SK-N-SH treated with all-trans-retinoic acid at 6 μM for 48 hours (cell line): ENCODE data around the gene IRX2.

Experiments used
- ATAC-seq: fragments of 200-7000 bp; cut with Tn5 transposase; 3 replicates; pipeline ENCODE4 v1.9.1; 2020; ENCODE audit warnings: mild to moderate bottlenecking, moderate library complexity
- ARNTL ChIP-seq: fragments of 450-650 bp; formaldehyde crosslinking; IDR thresholded peaks from 2 replicates; pipeline ENCODE4 v1.5.0; 2020; ENCODE audit warnings: low read depth, mild to moderate bottlenecking, moderate library complexity, borderline replicate concordance
- BACH2 ChIP-seq: fragments of 250-450 bp; sonication (Bioruptor Pico); IDR thresholded peaks from 2 replicates; pipeline ENCODE4 v1.9.0; 2021; ENCODE audit warnings: mild to moderate bottlenecking, borderline replicate concordance
- CSDC2 ChIP-seq: fragments of 250-450 bp; sonication (Bioruptor Pico); IDR thresholded peaks from 2 replicates; pipeline ENCODE4 v1.5.0; 2020; ENCODE audit warnings: mild to moderate bottlenecking, moderate library complexity
- ESRRG ChIP-seq: fragments of 250-450 bp; sonication (Bioruptor Pico); IDR thresholded peaks from 2 replicates; pipeline ENCODE4 v1.6.1; 2021; ENCODE audit warnings: mild to moderate bottlenecking
- GLIS3 ChIP-seq: fragments of 250-450 bp; sonication (Bioruptor Pico); IDR thresholded peaks from 2 replicates; pipeline ENCODE4 v1.5.0; 2020; ENCODE audit warnings: mild to moderate bottlenecking, moderate library complexity
- ISL1 ChIP-seq: fragments of 250-450 bp; sonication (Bioruptor Pico); IDR thresholded peaks from 2 replicates; pipeline ENCODE4 v2.1.2; 2022; ENCODE audit warnings: mild to moderate bottlenecking, moderate library complexity
- OSR1 ChIP-seq: fragments of 250-450 bp; sonication (Bioruptor Pico); IDR thresholded peaks from 2 replicates; pipeline ENCODE4 v1.8.0; 2022; ENCODE audit warnings: moderate library complexity, mild to moderate bottlenecking, inconsistent platforms
- PPARA ChIP-seq: fragments of 250-450 bp; sonication (Bioruptor Pico); IDR thresholded peaks from 2 replicates; pipeline ENCODE4 v1.5.0; 2020; ENCODE audit warnings: mild to moderate bottlenecking, borderline replicate concordance
- RARB ChIP-seq: fragments of 250-450 bp; sonication (Bioruptor Pico); IDR thresholded peaks from 2 replicates; pipeline ENCODE4 v1.8.0; 2021; ENCODE audit warnings: mild to moderate bottlenecking, moderate library complexity
- SNAI2 ChIP-seq: fragments of 250-450 bp; sonication (Bioruptor Pico); IDR thresholded peaks from 2 replicates; pipeline ENCODE4 v1.5.0; 2020; ENCODE audit warnings: mild to moderate bottlenecking, moderate library complexity
- TCF4 ChIP-seq: fragments of 250-450 bp; sonication (Bioruptor Pico); IDR thresholded peaks from 2 replicates; pipeline ENCODE4 v1.8.0; 2021; ENCODE audit warnings: mild to moderate bottlenecking, moderate library complexity, borderline replicate concordance
- TOX ChIP-seq: fragments of 250-450 bp; sonication (Bioruptor Pico); IDR thresholded peaks from 2 replicates; pipeline ENCODE4 v1.8.0; 2021; ENCODE audit warnings: mild to moderate bottlenecking, moderate library complexity, borderline replicate concordance
- ZC3H10 ChIP-seq: fragments of 250-450 bp; sonication (Bioruptor Pico); IDR thresholded peaks from 2 replicates; pipeline ENCODE4 v1.5.1; 2021; ENCODE audit warnings: mild to moderate bottlenecking, moderate library complexity
- ZFP3 ChIP-seq: fragments of 250-450 bp; sonication (Bioruptor Pico); IDR thresholded peaks from 2 replicates; pipeline ENCODE4 v1.5.0; 2020; ENCODE audit warnings: mild to moderate bottlenecking, moderate library complexity
- ZFP30 ChIP-seq: fragments of 450-650 bp; formaldehyde crosslinking; IDR thresholded peaks from 2 replicates; pipeline ENCODE4 v1.5.0; 2022; ENCODE audit warnings: mild to moderate bottlenecking, moderate library complexity
- ZNF565 ChIP-seq: fragments of 450-650 bp; formaldehyde crosslinking; conservative IDR thresholded peaks from 2 replicates; pipeline ENCODE4 v1.5.0; 2020; ENCODE audit warnings: low read depth, mild to moderate bottlenecking, moderate library complexity
- ZNF70 ChIP-seq: fragments of 450-650 bp; formaldehyde crosslinking; IDR thresholded peaks from 2 replicates; pipeline ENCODE4 v1.5.0; 2020; ENCODE audit warnings: mild to moderate bottlenecking, moderate library complexity
- TF ChIP-seq, protein P1 (sequence below): fragments of 250-450 bp; sonication (Bioruptor Pico); IDR thresholded peaks from 2 replicates; pipeline ENCODE4 v1.5.0; 2020; ENCODE audit warnings: mild to moderate bottlenecking, moderate library complexity
- TF ChIP-seq, protein P2 (sequence below): fragments of 250-450 bp; sonication (Bioruptor Pico); IDR thresholded peaks from 2 replicates; pipeline ENCODE4 v1.5.1; 2021; ENCODE audit warnings: mild to moderate bottlenecking, moderate library complexity
- TF ChIP-seq, protein P3 (sequence below): fragments of 250-450 bp; sonication (Bioruptor Pico); IDR thresholded peaks from 2 replicates; pipeline ENCODE4 v1.5.1; 2020; ENCODE audit warnings: low read depth, mild to moderate bottlenecking, moderate library complexity
- TF ChIP-seq, protein P4 (sequence below): fragments of 250-450 bp; sonication (Bioruptor Pico); IDR thresholded peaks from 2 replicates; pipeline ENCODE4 v1.8.0; 2021; ENCODE audit warnings: low read depth, mild to moderate bottlenecking, moderate library complexity, borderline replicate concordance
- TF ChIP-seq, protein P5 (sequence below): fragments of 250-450 bp; sonication (Bioruptor Pico); IDR thresholded peaks from 2 replicates; pipeline ENCODE4 v1.8.0; 2020; ENCODE audit warnings: mild to moderate bottlenecking, moderate library complexity, borderline replicate concordance

IRX2 gene

DNA sequence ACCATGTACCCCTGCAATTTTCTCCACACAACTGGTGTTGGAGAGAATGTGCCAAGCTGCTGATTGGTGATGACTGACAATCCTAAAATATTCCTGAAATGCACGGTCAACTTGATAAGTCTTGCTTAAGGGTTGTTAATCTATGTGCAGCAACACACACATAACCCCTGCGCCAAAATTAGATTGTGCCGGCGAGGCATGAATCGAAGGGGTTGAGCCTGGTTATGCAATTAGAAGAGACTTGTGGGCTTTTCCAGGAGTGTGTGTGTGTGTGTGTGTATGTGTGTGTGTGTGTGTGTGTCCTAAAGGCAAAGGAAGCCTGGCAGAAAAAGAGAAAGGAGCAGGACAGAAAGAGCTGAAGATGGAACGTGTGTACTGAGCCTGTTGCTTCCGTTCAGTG is 22.3 kb downstream of the IRX2 start:
- TF ChIP-seq GLIS3 (CRISPR knock-in tag) (no peak), SNAI2 (CRISPR knock-in tag) (no peak), ISL1 (CRISPR knock-in tag) (no peak), ESRRG (no peak), OSR1 (CRISPR knock-in tag) (no peak), ZC3H10 (CRISPR knock-in tag) (no peak), BACH2 (CRISPR knock-in tag) (no peak), TCF4 (CRISPR knock-in tag) (no peak), ZFP3 (CRISPR knock-in tag) (no peak), ZFP30 (CRISPR knock-in tag) (no peak), ARNTL (CRISPR knock-in tag) (no peak), PPARA (no peak), CSDC2 (no peak)
- TF ChIP-seq, protein P1, sequence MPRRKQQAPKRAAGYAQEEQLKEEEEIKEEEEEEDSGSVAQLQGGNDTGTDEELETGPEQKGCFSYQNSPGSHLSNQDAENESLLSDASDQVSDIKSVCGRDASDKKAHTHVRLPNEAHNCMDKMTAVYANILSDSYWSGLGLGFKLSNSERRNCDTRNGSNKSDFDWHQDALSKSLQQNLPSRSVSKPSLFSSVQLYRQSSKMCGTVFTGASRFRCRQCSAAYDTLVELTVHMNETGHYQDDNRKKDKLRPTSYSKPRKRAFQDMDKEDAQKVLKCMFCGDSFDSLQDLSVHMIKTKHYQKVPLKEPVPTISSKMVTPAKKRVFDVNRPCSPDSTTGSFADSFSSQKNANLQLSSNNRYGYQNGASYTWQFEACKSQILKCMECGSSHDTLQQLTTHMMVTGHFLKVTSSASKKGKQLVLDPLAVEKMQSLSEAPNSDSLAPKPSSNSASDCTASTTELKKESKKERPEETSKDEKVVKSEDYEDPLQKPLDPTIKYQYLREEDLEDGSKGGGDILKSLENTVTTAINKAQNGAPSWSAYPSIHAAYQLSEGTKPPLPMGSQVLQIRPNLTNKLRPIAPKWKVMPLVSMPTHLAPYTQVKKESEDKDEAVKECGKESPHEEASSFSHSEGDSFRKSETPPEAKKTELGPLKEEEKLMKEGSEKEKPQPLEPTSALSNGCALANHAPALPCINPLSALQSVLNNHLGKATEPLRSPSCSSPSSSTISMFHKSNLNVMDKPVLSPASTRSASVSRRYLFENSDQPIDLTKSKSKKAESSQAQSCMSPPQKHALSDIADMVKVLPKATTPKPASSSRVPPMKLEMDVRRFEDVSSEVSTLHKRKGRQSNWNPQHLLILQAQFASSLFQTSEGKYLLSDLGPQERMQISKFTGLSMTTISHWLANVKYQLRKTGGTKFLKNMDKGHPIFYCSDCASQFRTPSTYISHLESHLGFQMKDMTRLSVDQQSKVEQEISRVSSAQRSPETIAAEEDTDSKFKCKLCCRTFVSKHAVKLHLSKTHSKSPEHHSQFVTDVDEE (CRISPR knock-in tag), result no peak
- TF ChIP-seq, protein P2, sequence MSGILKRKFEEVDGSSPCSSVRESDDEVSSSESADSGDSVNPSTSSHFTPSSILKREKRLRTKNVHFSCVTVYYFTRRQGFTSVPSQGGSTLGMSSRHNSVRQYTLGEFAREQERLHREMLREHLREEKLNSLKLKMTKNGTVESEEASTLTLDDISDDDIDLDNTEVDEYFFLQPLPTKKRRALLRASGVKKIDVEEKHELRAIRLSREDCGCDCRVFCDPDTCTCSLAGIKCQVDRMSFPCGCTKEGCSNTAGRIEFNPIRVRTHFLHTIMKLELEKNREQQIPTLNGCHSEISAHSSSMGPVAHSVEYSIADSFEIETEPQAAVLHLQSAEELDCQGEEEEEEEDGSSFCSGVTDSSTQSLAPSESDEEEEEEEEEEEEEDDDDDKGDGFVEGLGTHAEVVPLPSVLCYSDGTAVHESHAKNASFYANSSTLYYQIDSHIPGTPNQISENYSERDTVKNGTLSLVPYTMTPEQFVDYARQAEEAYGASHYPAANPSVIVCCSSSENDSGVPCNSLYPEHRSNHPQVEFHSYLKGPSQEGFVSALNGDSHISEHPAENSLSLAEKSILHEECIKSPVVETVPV (CRISPR knock-in tag), result no peak
- TF ChIP-seq, protein P3, sequence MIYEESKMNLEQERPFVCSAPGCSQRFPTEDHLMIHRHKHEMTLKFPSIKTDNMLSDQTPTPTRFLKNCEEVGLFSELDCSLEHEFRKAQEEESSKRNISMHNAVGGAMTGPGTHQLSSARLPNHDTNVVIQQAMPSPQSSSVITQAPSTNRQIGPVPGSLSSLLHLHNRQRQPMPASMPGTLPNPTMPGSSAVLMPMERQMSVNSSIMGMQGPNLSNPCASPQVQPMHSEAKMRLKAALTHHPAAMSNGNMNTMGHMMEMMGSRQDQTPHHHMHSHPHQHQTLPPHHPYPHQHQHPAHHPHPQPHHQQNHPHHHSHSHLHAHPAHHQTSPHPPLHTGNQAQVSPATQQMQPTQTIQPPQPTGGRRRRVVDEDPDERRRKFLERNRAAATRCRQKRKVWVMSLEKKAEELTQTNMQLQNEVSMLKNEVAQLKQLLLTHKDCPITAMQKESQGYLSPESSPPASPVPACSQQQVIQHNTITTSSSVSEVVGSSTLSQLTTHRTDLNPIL (CRISPR knock-in tag), result no peak
- TF ChIP-seq, protein P4, sequence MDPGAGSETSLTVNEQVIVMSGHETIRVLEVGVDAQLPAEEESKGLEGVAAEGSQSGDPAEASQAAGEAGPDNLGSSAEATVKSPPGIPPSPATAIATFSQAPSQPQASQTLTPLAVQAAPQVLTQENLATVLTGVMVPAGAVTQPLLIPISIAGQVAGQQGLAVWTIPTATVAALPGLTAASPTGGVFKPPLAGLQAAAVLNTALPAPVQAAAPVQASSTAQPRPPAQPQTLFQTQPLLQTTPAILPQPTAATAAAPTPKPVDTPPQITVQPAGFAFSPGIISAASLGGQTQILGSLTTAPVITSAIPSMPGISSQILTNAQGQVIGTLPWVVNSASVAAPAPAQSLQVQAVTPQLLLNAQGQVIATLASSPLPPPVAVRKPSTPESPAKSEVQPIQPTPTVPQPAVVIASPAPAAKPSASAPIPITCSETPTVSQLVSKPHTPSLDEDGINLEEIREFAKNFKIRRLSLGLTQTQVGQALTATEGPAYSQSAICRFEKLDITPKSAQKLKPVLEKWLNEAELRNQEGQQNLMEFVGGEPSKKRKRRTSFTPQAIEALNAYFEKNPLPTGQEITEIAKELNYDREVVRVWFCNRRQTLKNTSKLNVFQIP (CRISPR knock-in tag), result no peak
- no peak for ATAC-seq

DNA sequence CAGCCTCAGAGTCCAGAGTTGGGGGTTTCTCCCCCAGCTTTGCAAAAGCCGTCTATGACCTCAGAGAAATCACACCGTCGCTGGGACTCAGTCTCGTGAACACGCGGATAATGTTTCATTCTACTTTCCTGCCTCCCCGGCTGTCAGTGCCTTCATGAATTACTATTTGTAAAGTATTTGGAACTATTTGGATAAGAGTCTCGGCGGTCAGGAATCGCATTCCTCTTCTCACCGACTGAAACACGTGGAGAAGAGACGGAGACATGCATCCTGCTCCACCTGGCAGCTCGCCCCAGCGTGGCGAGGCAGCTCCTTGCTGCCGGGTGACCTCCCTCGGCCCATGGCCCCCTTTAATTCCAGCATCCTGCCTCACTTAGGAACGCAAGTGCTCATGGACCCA is 23.9 kb downstream of the IRX2 start:
- TF ChIP-seq CSDC2 (no peak), TOX (no peak), ESRRG (no peak), SNAI2 (CRISPR knock-in tag) (no peak), BACH2 (CRISPR knock-in tag) (no peak), ZNF565 (no peak), ISL1 (CRISPR knock-in tag) (no peak), OSR1 (CRISPR knock-in tag) (no peak), ZNF70 (CRISPR knock-in tag) (no peak), RARB (no peak), GLIS3 (CRISPR knock-in tag) (no peak), ARNTL (CRISPR knock-in tag) (no peak), ZC3H10 (CRISPR knock-in tag) (no peak)
- TF ChIP-seq, protein P1 (CRISPR knock-in tag), result no peak
- TF ChIP-seq, protein P2 (CRISPR knock-in tag), result no peak
- TF ChIP-seq, protein P5, sequence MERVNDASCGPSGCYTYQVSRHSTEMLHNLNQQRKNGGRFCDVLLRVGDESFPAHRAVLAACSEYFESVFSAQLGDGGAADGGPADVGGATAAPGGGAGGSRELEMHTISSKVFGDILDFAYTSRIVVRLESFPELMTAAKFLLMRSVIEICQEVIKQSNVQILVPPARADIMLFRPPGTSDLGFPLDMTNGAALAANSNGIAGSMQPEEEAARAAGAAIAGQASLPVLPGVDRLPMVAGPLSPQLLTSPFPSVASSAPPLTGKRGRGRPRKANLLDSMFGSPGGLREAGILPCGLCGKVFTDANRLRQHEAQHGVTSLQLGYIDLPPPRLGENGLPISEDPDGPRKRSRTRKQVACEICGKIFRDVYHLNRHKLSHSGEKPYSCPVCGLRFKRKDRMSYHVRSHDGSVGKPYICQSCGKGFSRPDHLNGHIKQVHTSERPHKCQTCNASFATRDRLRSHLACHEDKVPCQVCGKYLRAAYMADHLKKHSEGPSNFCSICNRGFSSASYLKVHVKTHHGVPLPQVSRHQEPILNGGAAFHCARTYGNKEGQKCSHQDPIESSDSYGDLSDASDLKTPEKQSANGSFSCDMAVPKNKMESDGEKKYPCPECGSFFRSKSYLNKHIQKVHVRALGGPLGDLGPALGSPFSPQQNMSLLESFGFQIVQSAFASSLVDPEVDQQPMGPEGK (CRISPR knock-in tag), result no peak
- ATAC-seq, result no peak
